Mammary epithelial cell (primary cell): ENCODE data around the gene KLKB1.

ENCODE experiments used
- CTCF ChIP-seq, 2 donors: IDR thresholded peaks in 1 of 2; conservative IDR thresholded peaks in 1 of 2; 2 replicates each; pipeline ENCODE4 v1.5.1; 2011 to 2012; ENCODE audit warnings: inconsistent platforms in 2 of 2, low read length in 2 of 2, mild to moderate bottlenecking in 2 of 2, control low read depth in 1 of 2, low read depth in 1 of 2; ENCODE audit not compliant: insufficient read depth in 1 of 2; ENCODE audit errors: extremely low read depth in 1 of 2
- EZH2 ChIP-seq: IDR thresholded peaks from 2 replicates; pipeline ENCODE4 v1.6.1; 2012; ENCODE audit warnings: low read length, inconsistent platforms, borderline replicate concordance

GRCh38 chr4:186307497-186307896, 80.2 kb downstream of the KLKB1 start:
- TF ChIP-seq EZH2 (no peak), CTCF (conservative IDR thresholded peaks at IDR 0.05 in 1 of 2, IDR thresholded peaks at IDR 0.05 in 1 of 2; ENCODE audit: extremely low read depth in 1 of 2, insufficient read depth in 1 of 2, low read depth in 1 of 2, low read length in 2 of 2) (no peak)
